Measurements from ENCODE around the gene CECR2. TPM values are rescaled to one million over a fixed set of nuclear protein-coding genes. Genes with fewer than 3 reads are reported as not detected.

Gene CECR2
- total RNA-seq, 1 experiment from 2014 or later: 154 TPM

GRCh38 chr22:17596226-17596625, 227.0 kb downstream of the CECR2 start:
- Histone ChIP-seq H3K9me3 (ENCODE audit: control insufficient read depth, low read depth, low read length) (no peaks in the 10 kb centered on the region), H2BK15ac (ENCODE audit: low read depth, low read length) (no peak overlapping the region), H4K8ac (replicated peaks; ENCODE audit: insufficient read length, low read depth, low read length) (no peak overlapping the region), H3K27me3 (ENCODE audit: insufficient read depth, low read length) (no peaks in the 10 kb centered on the region), H3K56ac (ENCODE audit: insufficient read length, low read depth, low read length) (no peak overlapping the region), H3K4me1 (ENCODE audit: insufficient read depth, low read length) (no peaks in the 10 kb centered on the region), H3K18ac (ENCODE audit: insufficient read length, low read depth, low read length) (no peak overlapping the region), H4K20me1 (ENCODE audit: control insufficient read depth, insufficient read depth, insufficient read length) (no peaks in the 10 kb centered on the region), H2BK20ac (ENCODE audit: low read depth, low read length, poor library complexity, severe bottlenecking) (no peak overlapping the region), H3K14ac (ENCODE audit: insufficient read depth, low read length) (no peak overlapping the region), H3K9ac (ENCODE audit: extremely low read depth, insufficient read length, low read length) (no peak overlapping the region), H3K79me1 (ENCODE audit: insufficient read depth, low read depth, low read length, poor library complexity, severe bottlenecking) (no peaks in the 10 kb centered on the region), H2BK5ac (ENCODE audit: insufficient read length, low read length) (no peak overlapping the region), H3K23me2 (ENCODE audit: insufficient read length, low read depth, low read length, poor library complexity, severe bottlenecking) (no peaks in the 10 kb centered on the region), H3K23ac (ENCODE audit: insufficient read length, low read depth, low read length) (no peak overlapping the region), H2BK120ac (ENCODE audit: low read depth, low read length, poor library complexity, severe bottlenecking) (no peak overlapping the region), H2BK12ac (ENCODE audit: insufficient read length, low read depth, low read length) (no peak overlapping the region), H3K4me2 (ENCODE audit: insufficient read depth, insufficient read length, low read length) (no peak overlapping the region), H3K79me2 (ENCODE audit: insufficient read depth, low read length) (no peaks in the 10 kb centered on the region), H3K4ac (ENCODE audit: low read depth, low read length) (no peak overlapping the region), H3K27ac (ENCODE audit: insufficient read length, low read depth, low read length) (no peak overlapping the region), H2AK5ac (ENCODE audit: insufficient read length, low read length) (no peak overlapping the region), H2AFZ (ENCODE audit: low read length) (no peak overlapping the region), H4K5ac (ENCODE audit: insufficient read length, low read depth, low read length) (no peak overlapping the region), H4K91ac (ENCODE audit: insufficient read length, low read depth, low read length) (no peak overlapping the region), H3T11ph (ENCODE audit: low read length) (no peak overlapping the region)
- DNase-seq: no peak
- H3K27me3 Mint-ChIP-seq (ENCODE audit: low read depth): no peaks in the 10 kb centered on the region
- no CpG with 5 or more reads among the region's 6 CpGs for WGBS (ENCODE audit: extremely low coverage, insufficient read length, low lambda C conversion rate)
- H3K4me3 Mint-ChIP-seq: no peak overlapping the region
- peaks cover 51 to 94% (median 91%) of the 10 kb centered on the region in 3 experiments for H3K36me3 Mint-ChIP-seq (ENCODE audit: insufficient read depth in 1 of 3, low read depth in 3 of 3)
- peak overlapping the region in 1 of 3 experiments; percentile 78; a peak in 1 of 7 replicates for H3K27ac Mint-ChIP-seq
- H3K9me3 Mint-ChIP-seq: no peaks in the 10 kb centered on the region
- no peaks in the 10 kb centered on the region for H3K4me1 Mint-ChIP-seq
- TF ChIP-seq CTCF (conservative IDR thresholded peaks at IDR 0.05): no peak
